Ishikawa (cell line): Measurements from ENCODE around the gene ATP5F1D.

Experiments
- CEBPB ChIP-seq: IDR thresholded peaks from 2 replicates; pipeline ENCODE4 v1.6.1; 2012
- CREB1 ChIP-seq: IDR thresholded peaks from 2 replicates; pipeline ENCODE4 v1.6.1; 2012; ENCODE audit warnings: low read depth
- EGR1 ChIP-seq: IDR thresholded peaks from 2 replicates; pipeline ENCODE4 v1.6.1; 2012
- EP300 ChIP-seq: IDR thresholded peaks from 2 replicates; pipeline ENCODE4 v1.6.1; 2012; ENCODE audit warnings: borderline replicate concordance
- FOXM1 ChIP-seq: IDR thresholded peaks from 2 replicates; pipeline ENCODE4 v1.6.1; 2012; ENCODE audit warnings: low read depth, borderline replicate concordance
- MAX ChIP-seq: IDR thresholded peaks from 2 replicates; pipeline ENCODE4 v1.6.1; 2012
- NFIC ChIP-seq: IDR thresholded peaks from 2 replicates; pipeline ENCODE4 v1.6.1; 2012
- RAD21 ChIP-seq: IDR thresholded peaks from 2 replicates; pipeline ENCODE4 v1.6.1; 2012; ENCODE audit warnings: low read depth
- REST ChIP-seq: IDR thresholded peaks from 2 replicates; pipeline ENCODE4 v1.6.1; 2012; ENCODE audit warnings: low read depth, mild to moderate bottlenecking
- TAF1 ChIP-seq: IDR thresholded peaks from 2 replicates; pipeline ENCODE4 v1.6.1; 2012; ENCODE audit warnings: low read depth, mild to moderate bottlenecking
- TCF12 ChIP-seq: IDR thresholded peaks from 2 replicates; pipeline ENCODE4 v1.6.1; 2012; ENCODE audit warnings: low read depth
- TEAD4 ChIP-seq: IDR thresholded peaks from 2 replicates; pipeline ENCODE4 v1.6.1; 2012
- USF1 ChIP-seq: IDR thresholded peaks from 2 replicates; pipeline ENCODE4 v1.6.1; 2012
- YY1 ChIP-seq: IDR thresholded peaks from 2 replicates; pipeline ENCODE4 v1.6.1; 2012; ENCODE audit warnings: low read depth
- ZBTB7A ChIP-seq: IDR thresholded peaks from 2 replicates; pipeline ENCODE4 v1.6.1; 2012; ENCODE audit warnings: low read depth

Gene ATP5F1D

GRCh38 chr19:1247748-1248138 is 6.2 kb downstream of the ATP5F1D start:
- no peak for TF ChIP-seq EP300
- no peak for TF ChIP-seq USF1
- no peak for TF ChIP-seq EGR1
- no peak for TF ChIP-seq TCF12
- TF ChIP-seq TAF1 = no peak
- no peak for TF ChIP-seq NFIC
- no peak for TF ChIP-seq FOXM1
- no peak for TF ChIP-seq TEAD4
- TF ChIP-seq CEBPB = no peak
- no peak for TF ChIP-seq CREB1
- TF ChIP-seq MAX = no peak
- no peak for TF ChIP-seq YY1
- no peak for TF ChIP-seq ZBTB7A

GRCh38 chr19:1248139-1248785 is 6.7 kb downstream of the ATP5F1D start, which contains the start of gene MIDN:
Gene MIDN, plus strand, starts transcription at chr19:1248583. Its CDS starts 1,714 bp downstream, at chr19:1250297.
- peak; percentile 50 for TF ChIP-seq TAF1
- peak; percentile 40; the same call in 1 of the 2 replicates for TF ChIP-seq CREB1
- TF ChIP-seq TCF12 = 0 out of 2 replicates have a peak, but pooled peaks have one; percentile 7
- no peak for TF ChIP-seq USF1
- TF ChIP-seq ZBTB7A = peak; percentile 69
- TF ChIP-seq RAD21 = no peak

- TF ChIP-seq TCF12 = 0 out of 2 replicates have a peak, but pooled peaks have one; percentile 5
- TF ChIP-seq TEAD4 = no peak
- peak; percentile 49; the same call in 1 of the 2 replicates for TF ChIP-seq RAD21
- TF ChIP-seq EGR1 = 0 out of 2 replicates have a peak, but pooled peaks have one; percentile 47
- peak; percentile 75 for TF ChIP-seq ZBTB7A
Observed at GRCh38 chr19:1248786-1249297, 7.3 kb downstream of the ATP5F1D start.

- TF ChIP-seq REST (no peak), CEBPB (no peak), TEAD4 (no peak), FOXM1 (no peak), CREB1 (peak; percentile 11; the same call in 1 of the 2 replicates), ZBTB7A (peak; percentile 71), RAD21 (no peak), USF1 (peak; percentile 76), TCF12 (0 out of 2 replicates have a peak, but pooled peaks have one; percentile 8), EGR1 (peak; percentile 5; the same call in 1 of the 2 replicates), NFIC (no peak), YY1 (no peak), MAX (peak; percentile 90), EP300 (no peak), TAF1 (0 out of 2 replicates have a peak, but pooled peaks have one; percentile 35)
Observed at GRCh38 chr19:1249298-1249989, 7.9 kb downstream of the ATP5F1D start.

- no peak for TF ChIP-seq USF1
- no peak for TF ChIP-seq TAF1
- TF ChIP-seq CREB1 = no peak
- no peak for TF ChIP-seq TEAD4
Observed at GRCh38 chr19:1249990-1250436, 8.5 kb downstream of the ATP5F1D start.
